HEK293 (cell line): ENCODE data around the gene LUZP2.

Experiments used
- CTCF ChIA-PET: fragments of 350-600 bp; formaldehyde crosslinking; extraction: SDS; loops from one replicate; lab custom pipeline; 2021; ENCODE audit warnings: antibody characterized with exemption; lab: Yijun Ruan, JAX
- POLR2A ChIA-PET: fragments of 300-600 bp; formaldehyde crosslinking; extraction: SDS; loops from one replicate; lab custom pipeline; 2020; ENCODE audit warnings: antibody characterized with exemption, inconsistent platforms; lab: Yijun Ruan, JAX
- H3K27ac ChIP-seq: fragments of 200-500 bp; sonication (Bioruptor generic); 2 replicates; pipeline ENCODE4 v1.5.1; 2014; ENCODE audit warnings: low read depth, low read length, control low read depth, inconsistent platforms; ENCODE audit errors: extremely low read depth
- H3K36me3 ChIP-seq, 2 experiments: fragments of 200-500 bp in 1 of 2; sonication (Bioruptor generic) in 1 of 2; 1 replicate in 1 of 2; 2 replicates in 1 of 2; pipeline ENCODE4 v1.5.1; 2014 to 2017; ENCODE audit warnings: inconsistent platforms in 2 of 2, low read length in 2 of 2; ENCODE audit not compliant: control insufficient read depth in 2 of 2, insufficient read depth in 1 of 2
- H3K4me1 ChIP-seq: fragments of 200-500 bp; sonication (Bioruptor generic); 2 replicates; pipeline ENCODE4 v1.5.1; 2014; ENCODE audit warnings: mild to moderate bottlenecking, low read length, inconsistent platforms; ENCODE audit not compliant: control insufficient read depth, insufficient read depth
- H3K4me3 ChIP-seq: 2 replicates; pipeline ENCODE4 v1.5.1; 2011; ENCODE audit warnings: low read depth, mild to moderate bottlenecking, control low read depth, low read length, moderate library complexity
- H3K9me3 ChIP-seq: fragments of 200-500 bp; sonication (Bioruptor generic); 2 replicates; pipeline ENCODE4 v1.5.1; 2014; ENCODE audit warnings: low read depth, low read length, inconsistent platforms; ENCODE audit not compliant: control insufficient read depth, insufficient read depth
- GFI1B ChIP-seq: fragments of 450-650 bp; formaldehyde crosslinking; IDR thresholded peaks from 2 replicates; pipeline ENCODE4 v1.5.1; 2016; ENCODE audit warnings: missing biosample characterization, missing genetic modification characterization
- MYNN ChIP-seq: fragments of 450-650 bp; formaldehyde crosslinking; IDR thresholded peaks from 2 replicates; pipeline ENCODE4 v1.5.1; 2016; ENCODE audit warnings: missing biosample characterization, missing genetic modification characterization, borderline replicate concordance
- ZBTB49 ChIP-seq: fragments of 450-650 bp; formaldehyde crosslinking; IDR thresholded peaks from 2 replicates; pipeline ENCODE4 v1.5.1; 2016; ENCODE audit warnings: missing biosample characterization, missing genetic modification characterization, low read depth
- ZIC2 ChIP-seq: fragments of 450-650 bp; formaldehyde crosslinking; IDR thresholded peaks from 2 replicates; pipeline ENCODE4 v1.5.1; 2016; ENCODE audit warnings: missing biosample characterization, missing genetic modification characterization
- ZNF121 ChIP-seq: fragments of 450-650 bp; formaldehyde crosslinking; IDR thresholded peaks from 2 replicates; pipeline ENCODE4 v1.5.1; 2016; ENCODE audit warnings: missing biosample characterization, missing genetic modification characterization
- ZNF138 ChIP-seq: fragments of 450-650 bp; formaldehyde crosslinking; IDR thresholded peaks from 2 replicates; pipeline ENCODE4 v1.5.1; 2016; ENCODE audit warnings: missing biosample characterization, missing genetic modification characterization, borderline replicate concordance
- ZNF184 ChIP-seq: fragments of 450-650 bp; IDR thresholded peaks from 2 replicates; pipeline ENCODE4 v1.5.1; 2018; ENCODE audit warnings: missing biosample characterization, mild to moderate bottlenecking, missing genetic modification characterization
- ZNF202 ChIP-seq: fragments of 450-650 bp; formaldehyde crosslinking; IDR thresholded peaks from 2 replicates; pipeline ENCODE4 v1.5.1; 2016; ENCODE audit warnings: missing biosample characterization, missing genetic modification characterization, borderline replicate concordance
- ZNF221 ChIP-seq: fragments of 450-650 bp; formaldehyde crosslinking; IDR thresholded peaks from 2 replicates; pipeline ENCODE4 v1.5.1; 2017; ENCODE audit warnings: missing biosample characterization, missing genetic modification characterization, borderline replicate concordance
- ZNF24 ChIP-seq: fragments of 450-650 bp; formaldehyde crosslinking; IDR thresholded peaks from 2 replicates; pipeline ENCODE4 v1.5.1; 2016; ENCODE audit warnings: missing biosample characterization, missing genetic modification characterization
- ZNF26 ChIP-seq: fragments of 450-650 bp; formaldehyde crosslinking; IDR thresholded peaks from 2 replicates; pipeline ENCODE4 v1.5.1; 2016; ENCODE audit warnings: missing biosample characterization, missing genetic modification characterization
- ZNF292 ChIP-seq: fragments of 450-650 bp; formaldehyde crosslinking; IDR thresholded peaks from 2 replicates; pipeline ENCODE4 v1.5.1; 2016; ENCODE audit warnings: low read depth, missing biosample characterization, missing genetic modification characterization, borderline replicate concordance
- ZNF561 ChIP-seq: fragments of 450-650 bp; IDR thresholded peaks from 2 replicates; pipeline ENCODE4 v1.5.1; 2018; ENCODE audit warnings: missing biosample characterization, missing genetic modification characterization, borderline replicate concordance
- ZNF660 ChIP-seq: fragments of 450-650 bp; IDR thresholded peaks from 2 replicates; pipeline ENCODE4 v1.5.1; 2018; ENCODE audit warnings: missing biosample characterization, mild to moderate bottlenecking, missing genetic modification characterization
- ZNF670 ChIP-seq: fragments of 450-650 bp; formaldehyde crosslinking; IDR thresholded peaks from 2 replicates; pipeline ENCODE4 v1.5.1; 2016; ENCODE audit warnings: missing biosample characterization, missing genetic modification characterization, low read depth
- ZNF704 ChIP-seq: fragments of 450-650 bp; formaldehyde crosslinking; IDR thresholded peaks from 2 replicates; pipeline ENCODE4 v1.5.1; 2016; ENCODE audit warnings: missing biosample characterization, missing genetic modification characterization
- ZNF837 ChIP-seq: fragments of 450-650 bp; formaldehyde crosslinking; IDR thresholded peaks from 2 replicates; pipeline ENCODE4 v1.5.1; 2016; ENCODE audit warnings: missing biosample characterization, missing genetic modification characterization
- ZXDB ChIP-seq: fragments of 450-650 bp; formaldehyde crosslinking; IDR thresholded peaks from 2 replicates; pipeline ENCODE4 v1.5.1; 2016; ENCODE audit warnings: missing biosample characterization, missing genetic modification characterization
- TF ChIP-seq, protein P1 (sequence below): fragments of 450-650 bp; formaldehyde crosslinking; IDR thresholded peaks from 2 replicates; pipeline ENCODE4 v1.5.1; 2017; ENCODE audit warnings: missing biosample characterization, missing genetic modification characterization

LUZP2 gene

GRCh38 chr11:24731554-24731953, 234.7 kb downstream of the LUZP2 start (continued):
- TF ChIP-seq ZNF121 (tag by site-specific recombination) (no peak), ZNF292 (no peak), ZNF24 (tag by site-specific recombination) (no peak)
- TF ChIP-seq, all 188 proteins: peak for 0

- Histone ChIP-seq H3K36me3 (no peaks in the 10 kb centered on the region), H3K9me3 (no peaks in the 10 kb centered on the region), H3K4me1 (no peaks in the 10 kb centered on the region), H3K27ac (no peak overlapping the region), H3K4me3 (no peak overlapping the region)
- ChIA-PET CTCF (no interaction called here), POLR2A (no interaction called here)
- TF ChIP-seq ZNF221: no peak
Measured at GRCh38 chr11:24734742-24735237, 237.9 kb downstream of the LUZP2 start.

- H3K36me3 ChIP-seq: no peaks in the 10 kb centered on the region
- H3K27ac ChIP-seq: no peak overlapping the region
- no peaks in the 10 kb centered on the region for H3K4me1 ChIP-seq
- no peaks in the 10 kb centered on the region for H3K9me3 ChIP-seq
- ChIA-PET CTCF (no interaction called here), POLR2A (no interaction called here)
- no peak overlapping the region for H3K4me3 ChIP-seq
- TF ChIP-seq ZNF24 (tag by site-specific recombination): no peak
- TF ChIP-seq MYNN (tag by site-specific recombination): no peak
- no peak for TF ChIP-seq ZNF670 (tag by site-specific recombination)
- no peak for TF ChIP-seq ZNF202
- TF ChIP-seq ZIC2 (tag by site-specific recombination): no peak
- no peak for TF ChIP-seq ZNF138 (tag by site-specific recombination)
- TF ChIP-seq, protein P1, sequence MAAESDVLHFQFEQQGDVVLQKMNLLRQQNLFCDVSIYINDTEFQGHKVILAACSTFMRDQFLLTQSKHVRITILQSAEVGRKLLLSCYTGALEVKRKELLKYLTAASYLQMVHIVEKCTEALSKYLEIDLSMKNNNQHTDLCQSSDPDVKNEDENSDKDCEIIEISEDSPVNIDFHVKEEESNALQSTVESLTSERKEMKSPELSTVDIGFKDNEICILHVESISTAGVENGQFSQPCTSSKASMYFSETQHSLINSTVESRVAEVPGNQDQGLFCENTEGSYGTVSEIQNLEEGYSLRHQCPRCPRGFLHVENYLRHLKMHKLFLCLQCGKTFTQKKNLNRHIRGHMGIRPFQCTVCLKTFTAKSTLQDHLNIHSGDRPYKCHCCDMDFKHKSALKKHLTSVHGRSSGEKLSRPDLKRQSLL (tag by site-specific recombination): no peak
- TF ChIP-seq ZNF837 (tag by site-specific recombination): no peak
- TF ChIP-seq ZNF660 (tag by site-specific recombination): no peak
- TF ChIP-seq ZNF26 (tag by site-specific recombination): no peak
- no peak for TF ChIP-seq ZNF561
- TF ChIP-seq ZNF184 (tag by site-specific recombination): no peak
- no peak for TF ChIP-seq ZBTB49 (tag by site-specific recombination)
- TF ChIP-seq ZXDB (tag by site-specific recombination): no peak
- no peak for TF ChIP-seq ZNF704 (tag by site-specific recombination)
- no peak for TF ChIP-seq GFI1B (tag by site-specific recombination)
Measured at GRCh38 chr11:24738972-24739371, 242.1 kb downstream of the LUZP2 start.
